WI38 (cell line): ENCODE measurements around the gene BNIP1.
"Not testable (repeated sequence)": the region's sequence is repeated elsewhere in the genome, so short reads cannot be mapped to it uniquely, and the experiment has no call there.

ENCODE experiments used
- H3K4me3 ChIP-seq: 2 replicates; pipeline ENCODE4 v1.5.1; 2011; ENCODE audit warnings: low read depth, mild to moderate bottlenecking, control low read depth, low read length
- TF ChIP-seq, protein P1 (sequence below): IDR thresholded peaks from 2 replicates; pipeline ENCODE4 v1.5.1; 2012; ENCODE audit warnings: low read depth, mild to moderate bottlenecking, control low read depth, low read length

The BNIP1 gene

DNA sequence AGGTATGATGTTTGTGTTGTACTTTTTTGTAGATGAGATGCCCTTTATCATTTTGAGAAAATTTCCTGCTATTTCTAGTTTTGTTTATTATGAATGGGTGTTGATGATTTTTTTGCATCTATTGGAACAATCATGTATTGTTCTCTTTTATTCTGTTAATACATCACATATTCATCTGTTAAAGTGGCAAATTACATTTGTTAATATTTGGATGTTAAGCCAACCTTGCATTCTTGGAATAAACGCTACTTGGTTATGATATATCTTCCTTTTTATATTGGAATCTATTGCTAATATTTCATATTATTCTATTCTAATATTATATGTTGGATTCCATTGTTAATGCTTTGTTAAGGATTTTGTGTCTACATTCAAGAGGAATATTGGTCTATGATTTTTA, 24.6 kb upstream of the BNIP1 start:
- H3K4me3 ChIP-seq = no peak overlapping the region
- TF ChIP-seq, protein P1, sequence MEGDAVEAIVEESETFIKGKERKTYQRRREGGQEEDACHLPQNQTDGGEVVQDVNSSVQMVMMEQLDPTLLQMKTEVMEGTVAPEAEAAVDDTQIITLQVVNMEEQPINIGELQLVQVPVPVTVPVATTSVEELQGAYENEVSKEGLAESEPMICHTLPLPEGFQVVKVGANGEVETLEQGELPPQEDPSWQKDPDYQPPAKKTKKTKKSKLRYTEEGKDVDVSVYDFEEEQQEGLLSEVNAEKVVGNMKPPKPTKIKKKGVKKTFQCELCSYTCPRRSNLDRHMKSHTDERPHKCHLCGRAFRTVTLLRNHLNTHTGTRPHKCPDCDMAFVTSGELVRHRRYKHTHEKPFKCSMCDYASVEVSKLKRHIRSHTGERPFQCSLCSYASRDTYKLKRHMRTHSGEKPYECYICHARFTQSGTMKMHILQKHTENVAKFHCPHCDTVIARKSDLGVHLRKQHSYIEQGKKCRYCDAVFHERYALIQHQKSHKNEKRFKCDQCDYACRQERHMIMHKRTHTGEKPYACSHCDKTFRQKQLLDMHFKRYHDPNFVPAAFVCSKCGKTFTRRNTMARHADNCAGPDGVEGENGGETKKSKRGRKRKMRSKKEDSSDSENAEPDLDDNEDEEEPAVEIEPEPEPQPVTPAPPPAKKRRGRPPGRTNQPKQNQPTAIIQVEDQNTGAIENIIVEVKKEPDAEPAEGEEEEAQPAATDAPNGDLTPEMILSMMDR = no peak

GRCh38 chr5:173123416-173123815, 20.9 kb upstream of the BNIP1 start:
- no peak overlapping the region for H3K4me3 ChIP-seq
- TF ChIP-seq, protein P1 = no peak

DNA sequence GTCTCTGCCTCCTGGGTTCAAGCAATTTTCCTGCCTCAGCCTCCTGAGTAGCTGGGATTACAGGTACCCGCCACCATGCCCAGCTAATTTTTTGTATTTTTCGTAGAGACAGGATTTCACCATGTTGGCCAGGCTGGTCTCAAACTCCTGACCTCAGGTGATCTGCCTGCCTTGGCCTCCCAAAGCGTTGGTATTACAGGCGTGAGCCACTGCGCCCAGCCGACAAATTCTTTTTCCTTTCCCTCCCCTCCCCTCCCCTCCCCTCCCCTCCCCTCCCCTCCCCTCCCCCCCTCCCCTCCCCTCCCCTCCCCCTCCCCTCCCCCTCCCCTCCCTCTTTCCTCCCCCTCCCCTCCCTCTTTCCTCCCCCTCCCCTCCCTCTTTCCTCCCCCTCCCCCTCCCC, 12.2 kb upstream of the BNIP1 start:
- not testable (repeated sequence) for H3K4me3 ChIP-seq

- TF ChIP-seq, protein P1 = no peak
- H3K4me3 ChIP-seq = no peak overlapping the region
These were observed 5.6 kb upstream of the BNIP1 start for GRCh38 chr5:173138707-173139106.

DNA sequence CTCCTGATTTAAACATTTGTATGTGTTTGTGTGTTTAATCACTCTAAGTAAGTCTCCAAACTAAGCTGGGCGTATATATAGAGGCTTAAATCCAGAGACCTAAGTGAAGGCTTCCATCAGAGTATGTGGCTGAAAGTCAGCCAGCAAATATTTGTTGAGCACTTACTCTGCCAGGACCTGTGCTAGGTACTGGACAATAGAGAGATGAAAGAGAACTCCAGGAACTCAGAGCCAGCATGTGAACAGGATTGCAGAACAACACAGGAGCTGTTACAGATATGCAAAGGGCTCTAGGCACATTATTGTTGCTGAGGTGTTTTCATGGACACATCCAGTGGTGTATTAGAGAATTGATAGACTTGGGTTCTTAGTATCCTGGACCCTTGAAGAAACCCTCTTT, 4.7 kb upstream of the BNIP1 start:
- no peak overlapping the region for H3K4me3 ChIP-seq
- TF ChIP-seq, protein P1 = no peak

DNA sequence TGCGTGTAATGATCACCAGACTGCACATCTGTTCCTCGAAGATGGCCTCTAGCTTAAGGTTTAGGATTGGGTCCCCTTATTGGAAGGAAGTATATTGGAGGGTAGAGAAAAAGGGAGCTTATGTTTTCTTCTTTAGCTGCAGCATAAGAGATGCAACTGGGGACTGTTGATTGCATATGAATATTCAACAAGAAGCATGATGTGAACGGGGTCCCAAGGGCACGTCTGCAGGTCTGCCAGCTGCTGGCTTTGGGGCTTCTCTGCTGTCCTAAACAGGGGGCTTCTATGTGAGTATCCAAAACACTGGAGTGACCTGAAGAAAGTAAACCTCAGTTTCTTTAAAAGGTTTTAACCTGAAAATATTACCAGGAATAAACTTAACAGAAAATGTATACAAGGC, 3.6 kb upstream of the BNIP1 start:
- TF ChIP-seq, protein P1 = no peak
- no peak overlapping the region for H3K4me3 ChIP-seq

GRCh38 chr5:173143567-173143966, 764 bp upstream of the BNIP1 start:
- H3K4me3 ChIP-seq = no peak overlapping the region
- TF ChIP-seq, protein P1 = no peak

GRCh38 chr5:173148354-173148753, 4.0 kb downstream of the BNIP1 start:
- H3K4me3 ChIP-seq = no peak overlapping the region

More at GRCh38 chr5:173148354-173148753, 4.0 kb downstream of the BNIP1 start:
- TF ChIP-seq, protein P1 = no peak
